ENCODE measurements around the gene NLRP3. TPM values are rescaled to one million over a fixed set of nuclear protein-coding genes. Genes with fewer than 3 reads are reported as not detected.

The NLRP3 gene
- polyA plus RNA-seq, 1 of the 3 experiments (the other 2 are of a cell fraction) = 0.87 TPM

GRCh38 chr1:247421074-247421473, 5.1 kb downstream of the NLRP3 start (continued):
- no peak for TF ChIP-seq ZBTB33 (IDR thresholded peaks at IDR 0.05; ENCODE audit: borderline replicate concordance, low read depth)
- TF ChIP-seq EP300 (IDR thresholded peaks at IDR 0.05; ENCODE audit: borderline replicate concordance in 1 of 2, low read depth in 1 of 2, low read length in 1 of 2) = no peak
- no peak for TF ChIP-seq TEAD4 (IDR thresholded peaks at IDR 0.05; ENCODE audit: borderline replicate concordance, insufficient read depth)
- TF ChIP-seq RFX5 (IDR thresholded peaks at IDR 0.05; ENCODE audit: low read length) = no peak
- no peak for TF ChIP-seq RCOR1 (IDR thresholded peaks at IDR 0.05; ENCODE audit: low read length)
- TF ChIP-seq FOSL2 (IDR thresholded peaks at IDR 0.05; ENCODE audit: borderline replicate concordance, low read depth) = no peak

- Histone ChIP-seq H3F3A (replicated peaks; ENCODE audit: insufficient read depth) (no peaks in the 10 kb centered on the region), H3K36me3 (replicated peaks in 1 of 2; ENCODE audit: control insufficient read depth in 1 of 2, insufficient read depth in 2 of 2, low read length in 1 of 2) (no peaks in the 10 kb centered on the region), H3K9me3 (no peaks in the 10 kb centered on the region), H3K4me1 (ENCODE audit: control insufficient read depth in 1 of 2, insufficient read depth in 2 of 2, low read depth in 1 of 2, low read length in 1 of 2) (no peaks in the 10 kb centered on the region), H3K27ac (ENCODE audit: low read depth in 2 of 2, low read length in 1 of 2) (no peak overlapping the region), H3K27me3 (ENCODE audit: insufficient read depth) (no peaks in the 10 kb centered on the region), H3K9ac (no peak overlapping the region), H3K9me2 (no peaks in the 10 kb centered on the region), H3K4me2 (no peak overlapping the region), H4K20me1 (ENCODE audit: insufficient read depth) (no peaks in the 10 kb centered on the region), H2AFZ (ENCODE audit: low read depth) (no peak overlapping the region), H3K79me2 (ENCODE audit: insufficient read depth) (no peaks in the 10 kb centered on the region), H3K4me3 (ENCODE audit: low read depth in 2 of 2, low read length in 1 of 2) (no peak overlapping the region)
- no peak for DNase-seq
- TF ChIP-seq FOXJ3 (CRISPR knock-in tag; IDR thresholded peaks at IDR 0.05) (no peak), RFX5 (IDR thresholded peaks at IDR 0.05; ENCODE audit: low read length) (no peak), ZBTB33 (IDR thresholded peaks at IDR 0.05; ENCODE audit: borderline replicate concordance, low read depth) (no peak), REST (IDR thresholded peaks at IDR 0.05; ENCODE audit: low read depth, low read length) (no peak), TEAD4 (IDR thresholded peaks at IDR 0.05; ENCODE audit: borderline replicate concordance, insufficient read depth) (no peak)
- POLR2A ChIA-PET = no interaction called here
- CTCF ChIA-PET = no interaction called here
- WGBS (ENCODE audit: low lambda C conversion rate) = 21% methylated on average over 6 of the region's 6 CpGs
Measured at GRCh38 chr1:247429496-247429895, 13.5 kb downstream of the NLRP3 start.

Measured in SK-N-SH (cell line).